GM19395 (cell line): ENCODE results near the gene TBC1D7.

Experiments used
- ATAC-seq: cut with Tn5 transposase; IDR thresholded peaks from one replicate; pipeline ENCODE4 v1.9.1; 2021; ENCODE audit warnings: mild to moderate bottlenecking, moderate library complexity; ENCODE audit not compliant: unreplicated experiment

The TBC1D7 gene

DNA sequence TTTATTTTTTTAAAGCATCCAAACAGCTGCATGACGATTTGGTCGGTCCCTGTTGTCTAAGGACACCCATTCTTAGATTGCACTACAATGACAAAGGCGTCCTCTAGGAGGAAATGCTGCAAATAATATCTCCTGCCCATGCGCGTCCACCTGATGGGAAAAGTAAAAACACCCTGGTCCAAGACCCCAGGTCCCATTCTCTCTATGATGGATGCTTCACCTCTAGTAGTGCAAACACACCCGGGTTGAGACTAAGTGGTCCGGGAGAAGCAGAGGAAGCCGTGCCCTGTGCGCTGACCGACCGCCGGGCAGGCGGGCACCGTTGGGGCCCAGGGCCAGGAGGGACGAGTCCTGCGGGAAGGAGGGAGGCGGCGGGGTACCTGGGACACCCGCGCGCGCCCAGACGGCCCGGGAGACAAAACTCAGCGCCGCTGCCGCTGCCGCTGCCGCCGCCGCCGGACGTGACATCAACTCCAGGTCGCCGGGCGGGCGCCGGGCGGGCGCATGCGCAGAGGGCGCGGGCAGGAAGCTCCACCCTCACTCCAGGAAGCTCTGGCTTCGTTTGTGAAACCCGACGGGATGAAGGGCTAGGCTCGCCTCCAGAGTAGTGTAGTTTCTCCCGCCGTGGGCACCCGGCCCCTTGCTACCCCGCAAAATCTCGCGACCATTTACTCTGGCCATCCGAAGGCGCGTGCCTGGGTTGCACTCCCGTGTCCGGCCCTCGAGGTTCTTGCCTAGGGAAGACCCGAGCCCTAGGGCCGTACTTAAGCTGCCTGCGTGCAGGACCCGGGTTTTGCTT is at the start of gene TBC1D7:
TSS of gene TBC1D7 (minus strand) at position 462 of the 799 bp plus-strand sequence. CDS start 1,639 bp downstream, outside the sequence.
- peak; percentile 86 for ATAC-seq

- no peak for ATAC-seq
These were observed 48.9 kb upstream of the TBC1D7 start for GRCh38 chr6:13377054-13377758.

DNA sequence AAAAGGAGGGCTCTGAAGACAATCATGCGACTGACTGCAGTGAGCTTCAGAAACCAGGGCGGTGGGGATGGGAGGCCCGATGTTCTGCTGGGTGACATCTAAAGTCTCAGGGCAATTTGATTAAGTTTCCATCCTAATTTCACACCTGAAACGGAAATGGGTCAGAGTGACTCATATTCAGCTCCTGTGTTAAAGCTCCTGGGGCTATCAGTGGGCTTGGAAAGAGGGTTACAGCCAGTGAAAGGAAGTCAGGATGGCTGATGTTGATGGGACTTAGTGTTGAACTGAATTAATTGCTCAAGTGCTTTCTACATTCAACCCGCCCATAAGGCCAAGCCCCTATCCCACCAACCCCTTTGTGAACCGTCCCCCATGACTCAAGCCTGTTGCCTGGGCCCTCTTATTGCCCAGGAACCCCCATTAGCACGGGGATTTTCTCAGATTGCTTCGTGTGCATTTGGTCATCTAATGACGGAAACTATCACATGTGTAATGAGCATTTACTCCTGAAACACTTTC is 47.1 kb upstream of the TBC1D7 start:
- ATAC-seq = peak; percentile 78

DNA sequence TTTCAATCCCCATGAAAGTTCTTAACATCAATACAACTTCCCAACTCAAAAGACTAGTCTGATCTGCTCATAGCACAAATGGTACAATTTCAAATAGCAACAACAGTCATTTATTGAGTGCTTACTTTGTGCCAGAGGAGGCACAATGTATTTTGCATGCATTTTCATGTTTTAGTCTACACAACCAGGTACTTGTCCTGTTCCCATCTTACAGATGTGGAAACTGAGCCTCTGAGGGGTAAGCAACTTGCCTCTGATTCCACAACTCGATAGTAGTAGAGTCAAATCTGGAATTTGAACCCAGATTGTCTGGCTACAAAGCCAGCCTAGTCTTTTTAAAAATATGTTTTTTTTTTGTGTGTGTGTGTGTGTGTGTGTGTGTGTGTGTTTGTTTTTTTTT is 45.6 kb upstream of the TBC1D7 start:
- no peak for ATAC-seq

GRCh38 chr6:13373488-13373886 is 45.1 kb upstream of the TBC1D7 start:
- ATAC-seq = no peak

GRCh38 chr6:13372688-13373487 is 44.6 kb upstream of the TBC1D7 start:
- ATAC-seq = no peak

GRCh38 chr6:13372076-13372475 is 43.7 kb upstream of the TBC1D7 start:
- ATAC-seq = no peak

DNA sequence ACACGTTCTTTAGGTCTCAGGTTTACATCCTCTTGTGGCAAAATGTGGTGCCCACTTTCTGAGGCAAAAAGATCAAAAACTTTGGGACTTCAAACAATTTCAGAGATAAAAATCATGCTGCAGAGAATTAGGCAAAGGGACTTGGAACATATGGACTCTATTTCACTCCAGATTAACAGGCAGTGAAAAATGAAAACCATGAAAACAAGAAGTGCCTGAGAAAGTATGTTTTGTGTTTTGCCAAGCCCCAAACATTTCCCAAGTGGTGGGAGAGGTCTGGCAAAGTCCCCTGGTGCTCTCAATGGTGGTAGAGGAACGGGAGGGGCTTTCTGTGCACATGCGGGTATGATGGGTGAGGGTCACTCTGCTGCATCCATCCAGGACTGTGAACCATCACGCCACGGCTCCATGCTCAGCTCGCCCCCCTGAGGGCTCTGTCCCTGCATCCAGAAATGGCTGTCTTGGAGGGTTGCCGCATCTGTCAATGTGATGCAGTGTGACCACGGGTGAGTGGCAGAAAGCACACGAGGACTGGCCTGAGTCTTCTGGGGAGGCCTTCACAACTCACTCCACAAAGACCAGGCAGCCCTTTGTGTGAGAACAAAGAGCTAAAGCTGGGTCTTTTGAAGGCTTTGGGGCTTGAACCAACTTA is 43.2 kb upstream of the TBC1D7 start:
- ATAC-seq = no peak

GRCh38 chr6:13370623-13371022 is 42.3 kb upstream of the TBC1D7 start:
- ATAC-seq = no peak

GRCh38 chr6:13369591-13369990 is 41.3 kb upstream of the TBC1D7 start:
- ATAC-seq = no peak

- ATAC-seq = no peak
These were observed 40.4 kb upstream of the TBC1D7 start for GRCh38 chr6:13368731-13369115.

DNA sequence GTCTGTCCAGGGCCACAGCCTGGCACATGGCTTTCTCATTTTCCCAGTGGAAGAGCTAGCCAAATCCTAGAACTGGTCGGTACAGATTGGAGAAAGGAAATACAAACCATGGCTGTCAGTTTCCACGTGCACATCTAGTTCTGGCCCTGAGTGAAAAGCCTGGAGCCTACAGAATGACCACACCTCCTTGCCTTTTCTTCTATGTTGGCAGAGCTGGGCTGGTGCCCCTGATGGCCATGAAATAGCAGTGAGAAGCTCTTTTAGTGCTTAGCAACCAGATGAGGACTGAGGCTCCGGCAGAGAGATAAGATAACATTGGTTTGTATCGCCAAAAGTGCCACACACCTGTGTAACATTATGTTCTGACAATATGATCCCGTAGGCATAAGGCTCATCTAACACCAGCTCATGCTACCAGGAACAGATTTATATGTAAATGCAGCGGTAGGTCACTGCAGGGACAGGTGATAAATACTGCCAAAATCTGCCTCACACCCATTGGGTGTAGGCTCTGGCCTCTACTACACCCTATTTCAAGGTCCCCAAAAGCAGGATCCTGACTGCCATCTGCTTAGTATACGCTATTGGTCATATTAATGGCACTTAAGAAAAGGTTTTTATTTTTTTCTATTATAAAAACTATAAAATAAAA is 39.9 kb upstream of the TBC1D7 start:
- no peak for ATAC-seq

DNA sequence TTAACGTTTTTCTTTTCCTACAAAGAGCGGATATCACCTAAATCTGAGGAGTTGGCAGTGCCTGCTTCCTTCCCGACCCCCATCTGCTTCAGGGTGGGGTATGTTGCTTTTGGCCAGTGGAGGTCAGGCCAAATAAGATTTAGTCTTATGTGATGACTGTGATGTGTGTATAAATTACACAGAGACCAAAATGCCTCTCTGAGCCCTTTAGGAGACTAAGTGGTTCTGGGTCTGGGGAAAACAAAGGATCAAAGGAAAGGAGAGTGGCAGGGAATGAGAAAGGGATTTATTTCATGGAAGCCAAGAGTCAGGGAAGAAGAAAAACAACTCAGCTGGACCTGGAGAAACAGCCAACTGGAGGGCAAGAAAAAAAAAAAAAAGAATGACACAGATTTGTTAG is 39.1 kb upstream of the TBC1D7 start:
- ATAC-seq = no peak

DNA sequence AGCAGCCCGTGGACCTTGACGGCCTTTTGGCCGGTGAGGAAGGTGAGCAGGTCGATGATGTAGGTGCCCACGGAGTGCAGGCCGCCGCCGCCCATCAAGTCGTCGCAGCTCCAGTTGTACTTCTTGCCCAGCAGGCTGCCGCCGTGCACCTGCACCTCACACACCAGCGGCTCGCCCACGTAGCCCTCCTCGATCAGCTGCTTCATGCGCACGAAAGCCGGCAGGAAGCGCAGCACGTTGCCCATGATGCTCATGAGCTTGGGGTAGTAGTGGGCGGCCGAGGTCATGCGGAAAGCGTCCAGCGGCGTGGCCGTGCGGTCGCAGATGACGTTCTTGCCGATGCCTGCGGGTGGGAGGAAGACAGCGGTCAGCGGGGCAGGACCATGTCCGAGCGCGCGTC is 37.0 kb upstream of the TBC1D7 start:
- no peak for ATAC-seq

- no peak for ATAC-seq
These were observed 36.5 kb upstream of the TBC1D7 start for GRCh38 chr6:13364842-13365241.

- ATAC-seq = no peak
These were observed 34.1 kb upstream of the TBC1D7 start for GRCh38 chr6:13362412-13362811.

DNA sequence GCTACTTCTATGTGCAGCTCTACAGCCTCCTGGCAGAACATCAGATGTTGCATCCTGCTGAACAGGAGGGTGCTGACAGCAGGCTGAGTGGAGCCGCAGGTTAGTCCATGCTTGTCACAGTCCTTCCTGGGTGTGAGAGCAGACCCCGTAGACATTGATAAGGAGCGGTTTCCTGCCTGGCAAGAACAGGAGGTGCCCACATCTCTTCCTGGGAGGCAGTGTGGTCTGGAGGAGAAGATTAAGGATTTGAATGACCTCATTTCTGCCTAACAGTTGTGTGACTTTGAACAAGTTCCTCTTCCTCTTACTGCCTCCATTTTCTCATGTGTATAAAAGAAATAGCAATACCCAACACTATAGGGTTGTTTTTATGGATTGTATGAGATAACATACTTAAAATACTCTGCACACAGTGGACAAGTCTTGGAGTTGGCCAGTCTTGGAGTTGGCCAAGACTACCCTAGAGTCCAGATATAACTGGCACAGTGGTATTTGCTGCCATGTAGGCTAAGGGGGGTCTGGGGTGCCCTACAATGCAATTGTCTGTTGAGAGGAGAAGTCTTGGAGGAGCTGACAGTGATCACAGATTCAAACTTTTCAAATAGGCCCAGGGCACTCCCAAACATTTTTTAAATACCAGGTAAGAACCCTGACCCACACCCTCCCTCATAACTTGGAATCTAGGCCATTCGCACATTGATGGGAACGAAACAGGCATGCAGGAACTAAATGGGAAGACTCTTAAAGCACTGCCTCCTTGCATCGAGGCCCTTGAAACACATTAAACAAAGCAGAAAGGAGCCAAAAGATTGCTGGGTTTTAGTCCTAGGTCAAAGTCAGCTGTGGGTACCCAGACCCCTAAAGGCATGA is 32.6 kb upstream of the TBC1D7 start:
- ATAC-seq = no peak

- ATAC-seq = no peak
These were observed 30.9 kb upstream of the TBC1D7 start for GRCh38 chr6:13359287-13359686.

GRCh38 chr6:13358511-13358910 is 30.2 kb upstream of the TBC1D7 start:
- ATAC-seq = no peak
